ENCODE data around the gene ADAMTS15. TPM values are rescaled to one million over a fixed set of nuclear protein-coding genes. Genes with fewer than 3 reads are reported as not detected.

The ADAMTS15 gene
- total and polyA plus RNA-seq, 2 of the 4 experiments (the other 2 are of a cell fraction) = 3.0 to 5.0 TPM

GRCh38 chr11:130408901-130409300 is 39.5 kb upstream of the ADAMTS15 start:
- Histone ChIP-seq H2AFZ (replicated peaks; ENCODE audit: low read length, poor library complexity) (no peak overlapping the region), H2BK5ac (ENCODE audit: low read depth, low read length, poor library complexity, severe bottlenecking) (no peak overlapping the region), H3K9me1 (ENCODE audit: insufficient read depth, low read length) (peaks cover 14% of the 10 kb centered on the region), H3K36me3 (ENCODE audit: control insufficient read depth, insufficient read depth, low read length) (peaks cover 5% of the 10 kb centered on the region; the same call in 1 of the 2 replicates), H3K27ac (ENCODE audit: insufficient read depth, low read length) (no peak overlapping the region), H2AK5ac (ENCODE audit: low read depth, low read length) (peak overlapping the region; percentile 88; the same call in 1 of the 2 replicates), H3K56ac (ENCODE audit: extremely low read depth, insufficient read depth, low read length) (no peak overlapping the region), H2BK120ac (ENCODE audit: low read depth, low read length) (peak overlapping the region; percentile 28; the same call in 1 of the 2 replicates), H3K9me3 (ENCODE audit: control insufficient read depth, insufficient read depth, low read length) (no peaks in the 10 kb centered on the region), H4K91ac (ENCODE audit: insufficient read depth, low read depth, low read length) (no peak overlapping the region), H3K4ac (ENCODE audit: low read depth, low read length) (0 out of 2 replicates have a peak overlapping the region, but pooled peaks have one; percentile 53), H3K4me3 (ENCODE audit: insufficient read depth, low read depth, low read length) (no peak overlapping the region), H4K8ac (ENCODE audit: low read depth in 2 of 2, low read length in 2 of 2) (no peak overlapping the region), H4K20me1 (ENCODE audit: insufficient read depth, low read length) (peaks cover 6% of the 10 kb centered on the region; the same call in 1 of the 2 replicates), H3K79me1 (ENCODE audit: low read depth in 1 of 2, low read length in 2 of 2) (no peaks in the 10 kb centered on the region), H3K27me3 (ENCODE audit: control insufficient read depth, insufficient read depth, low read length) (no peaks in the 10 kb centered on the region), H3K18ac (ENCODE audit: low read depth, low read length) (no peak overlapping the region), H3K9ac (ENCODE audit: low read depth, low read length) (no peak overlapping the region), H4K5ac (ENCODE audit: low read depth, low read length) (no peak overlapping the region), H3K4me2 (ENCODE audit: low read depth, low read length) (no peak overlapping the region), H2AK9ac (replicated peaks; ENCODE audit: low read depth, low read length, poor library complexity) (peak overlapping the region; percentile 84), H3K14ac (replicated peaks; ENCODE audit: low read depth, low read length) (no peak overlapping the region), H2BK15ac (ENCODE audit: low read depth, low read length) (no peak overlapping the region), H3K23ac (ENCODE audit: low read depth, low read length) (no peak overlapping the region), H3K4me1 (ENCODE audit: control insufficient read depth, insufficient read depth, low read length) (peaks cover 17% of the 10 kb centered on the region), H2BK20ac (ENCODE audit: low read depth, low read length) (peak overlapping the region; percentile 5; the same call in 1 of the 2 replicates)
- POLR2A ChIA-PET (ENCODE audit: unreplicated experiment) = no interaction called here
- TF ChIP-seq BHLHE40 (IDR thresholded peaks at IDR 0.05; ENCODE audit: low read depth, low read length) = no peak
- no peak for TF ChIP-seq FOS (IDR thresholded peaks at IDR 0.05; ENCODE audit: low read depth, low read length)
- no peak for TF ChIP-seq RFX5 (IDR thresholded peaks at IDR 0.05; ENCODE audit: low read depth, low read length)
- no peak for TF ChIP-seq RAD21 (IDR thresholded peaks at IDR 0.05; ENCODE audit: low read length)
- TF ChIP-seq MAFK (IDR thresholded peaks at IDR 0.05; ENCODE audit: low read depth, low read length) = no peak
- DNase-seq (no peak), ATAC-seq (ENCODE audit: low read depth) (no peak)
- CTCF ChIA-PET = interaction anchor here (1.5 kb wide), 1 partner anchor 196 kb away, joined by 4 read pairs; no protein-coding TSS in a partner anchor
- dilution Hi-C loops (cut with HindIII; ENCODE audit: low sequenced_read_pairs, unreplicated experiment) (no loop called here), intact Hi-C loops (cut with micrococcal nuclease) (no loop called here), in situ Hi-C loops (cut with MboI; ENCODE audit: low sequenced_read_pairs) (loop anchor here (25.0 kb wide), 2 partner anchors 1478 to 1653 kb away; no protein-coding TSS in a partner anchor)
- WGBS, 2 experiments (ENCODE audit: extremely low coverage in 2 of 2, insufficient read length in 1 of 2) = 100% methylated on average over 3 of the region's 8 CpGs; no CpG with 5 or more reads in 1 of the 2 experiments
- no TSS peak for BruUV-seq (replicated peaks)

Measured in IMR-90 (cell line).